ENCODE data around the gene SMIM11.

Gene SMIM11

DNA sequence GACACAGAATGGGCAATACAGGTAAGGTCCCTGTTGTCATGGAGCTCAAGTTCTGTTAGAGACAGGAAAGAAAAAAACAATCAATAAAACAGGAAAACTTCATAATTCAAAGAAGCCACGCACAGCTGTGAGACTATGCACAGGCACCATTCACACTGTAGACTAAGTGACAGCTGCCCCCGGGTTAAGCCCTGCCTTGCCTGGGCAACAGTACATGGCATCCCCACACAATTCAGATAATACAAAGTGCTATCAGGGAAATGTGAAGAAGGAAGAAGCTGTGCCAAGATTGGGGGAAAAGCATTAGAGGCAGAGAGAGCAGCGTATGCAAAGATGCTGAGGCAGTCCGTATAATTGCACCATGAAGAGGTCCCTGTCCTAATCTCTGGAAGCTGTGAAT is 20.5 kb upstream of the SMIM11 start:
- Histone ChIP-seq H3K4me3 (ENCODE audit: extremely low read depth, insufficient read depth, low read length, poor library complexity, severe bottlenecking) (no peak overlapping the region), H3K27ac (ENCODE audit: low read depth, low read length, severe bottlenecking) (no peak overlapping the region), H3K36me3 (ENCODE audit: control insufficient read depth, insufficient read depth, low read length) (no peaks in the 10 kb centered on the region), H3K9me3 (ENCODE audit: control insufficient read depth, low read length) (no peaks in the 10 kb centered on the region), H3K4me1 (ENCODE audit: control insufficient read depth, insufficient read depth, low read length, poor library complexity, severe bottlenecking) (no peaks in the 10 kb centered on the region)
- 93 to 95% methylated on average over 2 to 4 of the region's 4 CpGs for WGBS, 2 experiments (ENCODE audit: insufficient coverage in 2 of 2)

DNA sequence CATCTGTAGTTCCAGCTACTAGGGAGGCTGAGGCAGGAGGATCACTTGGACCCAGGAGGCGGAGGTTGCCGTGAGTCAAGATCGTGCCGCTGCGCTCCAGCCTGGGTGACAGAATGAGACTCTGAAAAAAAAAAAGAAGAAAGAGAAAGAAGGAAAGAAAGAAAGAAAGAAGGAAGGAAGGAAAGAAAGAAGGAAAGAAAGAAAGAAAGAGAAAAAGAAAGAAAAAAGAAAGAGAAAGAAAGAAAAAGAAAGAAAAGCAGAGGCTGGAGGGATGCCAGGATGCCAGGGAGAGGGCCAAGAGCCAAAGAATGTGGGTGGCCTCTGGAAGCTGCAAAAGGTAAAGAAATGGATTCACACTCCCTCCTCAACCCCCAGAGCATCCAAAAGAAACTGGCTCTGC is 19.7 kb upstream of the SMIM11 start:
- no peaks in the 10 kb centered on the region for H3K36me3 ChIP-seq (ENCODE audit: control insufficient read depth, insufficient read depth, low read length)
- H3K9me3 ChIP-seq (ENCODE audit: control insufficient read depth, low read length): no peaks in the 10 kb centered on the region
- no peak overlapping the region for H3K4me3 ChIP-seq (ENCODE audit: extremely low read depth, insufficient read depth, low read length, poor library complexity, severe bottlenecking)
- WGBS, 2 experiments (ENCODE audit: insufficient coverage in 2 of 2): 92 to 96% methylated on average over 5 of the region's 5 CpGs
- no peak overlapping the region for H3K27ac ChIP-seq (ENCODE audit: low read depth, low read length, severe bottlenecking)
- no peaks in the 10 kb centered on the region for H3K4me1 ChIP-seq (ENCODE audit: control insufficient read depth, insufficient read depth, low read length, poor library complexity, severe bottlenecking)

DNA sequence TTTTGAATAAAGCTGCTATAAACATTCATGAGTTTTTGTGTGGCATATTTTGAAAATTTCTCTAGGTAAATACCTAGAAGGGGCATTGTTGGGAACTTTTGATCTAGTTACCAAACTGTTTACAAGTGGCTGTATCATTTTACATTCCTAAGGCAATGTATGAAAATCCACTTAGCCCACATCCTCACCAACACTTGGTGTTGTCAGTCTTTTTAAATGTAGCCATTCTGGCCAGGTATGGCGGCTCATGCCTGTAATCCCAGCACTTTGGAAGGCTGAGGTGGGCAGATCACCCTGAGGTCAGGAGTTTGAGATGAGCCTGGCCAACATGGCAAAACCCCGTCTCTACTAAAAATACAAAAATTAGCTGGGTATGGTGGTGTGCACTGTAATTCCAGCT is 17.4 kb upstream of the SMIM11 start:
- no peaks in the 10 kb centered on the region for H3K4me1 ChIP-seq (ENCODE audit: control insufficient read depth, insufficient read depth, low read length, poor library complexity, severe bottlenecking)

DNA sequence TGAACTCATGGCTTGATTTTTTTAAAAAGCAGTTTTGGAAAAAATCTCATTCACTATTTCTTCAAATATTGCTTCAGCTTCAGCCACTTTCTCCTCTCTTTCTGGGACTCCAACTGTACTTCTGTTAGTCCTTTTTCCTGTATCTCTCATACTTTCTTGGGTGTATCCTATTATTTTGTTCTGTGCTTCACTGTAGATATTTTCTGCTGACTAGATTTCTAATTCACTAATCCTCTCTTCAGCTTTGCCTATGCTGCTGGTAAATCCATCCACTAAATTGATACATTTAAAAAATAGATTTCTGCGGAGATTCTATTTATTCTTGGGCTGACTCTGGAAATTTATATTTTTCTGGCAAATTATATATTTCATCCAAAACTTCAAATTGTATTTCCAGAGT is 16.4 kb upstream of the SMIM11 start:
- no CpG with 5 or more reads among the region's 1 CpG for WGBS, 2 experiments (ENCODE audit: insufficient coverage in 2 of 2)
- H3K4me1 ChIP-seq (ENCODE audit: control insufficient read depth, insufficient read depth, low read length, poor library complexity, severe bottlenecking): no peaks in the 10 kb centered on the region
- H3K36me3 ChIP-seq (ENCODE audit: control insufficient read depth, insufficient read depth, low read length): no peaks in the 10 kb centered on the region
- H3K27ac ChIP-seq (ENCODE audit: low read depth, low read length, severe bottlenecking): no peak overlapping the region
- no peaks in the 10 kb centered on the region for H3K9me3 ChIP-seq (ENCODE audit: control insufficient read depth, low read length)
- H3K4me3 ChIP-seq (ENCODE audit: extremely low read depth, insufficient read depth, low read length, poor library complexity, severe bottlenecking): no peak overlapping the region

More for the DNA sequence above, 17.4 kb upstream of the SMIM11 start:
- WGBS, 2 experiments (ENCODE audit: insufficient coverage in 2 of 2): 82 to 94% methylated on average over 2 of the region's 2 CpGs
- H3K36me3 ChIP-seq (ENCODE audit: control insufficient read depth, insufficient read depth, low read length): no peaks in the 10 kb centered on the region
- H3K9me3 ChIP-seq (ENCODE audit: control insufficient read depth, low read length): no peaks in the 10 kb centered on the region
- H3K4me3 ChIP-seq (ENCODE audit: extremely low read depth, insufficient read depth, low read length, poor library complexity, severe bottlenecking): no peak overlapping the region
- H3K27ac ChIP-seq (ENCODE audit: low read depth, low read length, severe bottlenecking): no peak overlapping the region

DNA sequence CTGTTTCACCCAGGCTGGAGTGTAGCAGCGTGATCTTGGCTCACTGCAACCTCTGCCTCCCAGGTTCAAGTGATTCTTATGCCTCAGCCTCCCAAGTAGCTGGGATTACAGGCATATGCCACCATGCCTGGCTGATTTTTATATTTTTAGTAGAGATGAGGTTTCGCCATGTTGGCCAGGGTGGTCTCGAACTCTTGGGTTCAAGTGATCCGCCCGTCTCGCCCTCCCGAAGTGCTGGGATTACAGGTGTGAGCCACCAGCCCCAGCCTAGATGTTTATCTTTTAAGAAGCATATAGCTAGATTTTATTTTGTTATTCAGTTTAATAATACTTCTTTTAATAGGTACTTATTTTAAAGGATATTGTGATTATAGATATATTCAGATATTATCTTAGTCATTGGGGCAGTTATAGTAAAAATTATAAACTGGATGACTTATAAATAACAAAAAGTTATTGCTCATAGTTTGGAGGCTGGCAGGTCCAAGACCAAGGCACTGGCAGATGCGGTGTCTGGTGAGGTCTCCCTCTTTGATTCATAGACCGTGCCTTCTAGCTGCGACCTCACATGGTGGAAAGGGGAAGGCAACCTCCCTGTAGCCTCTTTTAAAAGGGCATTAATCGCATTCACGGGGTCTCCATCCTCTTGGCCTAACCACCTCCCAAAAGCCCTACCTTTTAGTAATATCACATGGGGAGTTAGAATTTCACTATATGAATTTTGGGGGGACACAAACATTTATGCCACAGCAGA is 14.6 kb upstream of the SMIM11 start:
- Histone ChIP-seq H3K27ac (ENCODE audit: low read depth, low read length, severe bottlenecking) (no peak overlapping the region), H3K4me1 (ENCODE audit: control insufficient read depth, insufficient read depth, low read length, poor library complexity, severe bottlenecking) (no peaks in the 10 kb centered on the region), H3K4me3 (ENCODE audit: extremely low read depth, insufficient read depth, low read length, poor library complexity, severe bottlenecking) (no peak overlapping the region), H3K36me3 (ENCODE audit: control insufficient read depth, insufficient read depth, low read length) (no peaks in the 10 kb centered on the region), H3K9me3 (ENCODE audit: control insufficient read depth, low read length) (no peaks in the 10 kb centered on the region)
- 91 to 92% methylated on average over 2 to 6 of the region's 12 CpGs for WGBS, 2 experiments (ENCODE audit: insufficient coverage in 2 of 2)

DNA sequence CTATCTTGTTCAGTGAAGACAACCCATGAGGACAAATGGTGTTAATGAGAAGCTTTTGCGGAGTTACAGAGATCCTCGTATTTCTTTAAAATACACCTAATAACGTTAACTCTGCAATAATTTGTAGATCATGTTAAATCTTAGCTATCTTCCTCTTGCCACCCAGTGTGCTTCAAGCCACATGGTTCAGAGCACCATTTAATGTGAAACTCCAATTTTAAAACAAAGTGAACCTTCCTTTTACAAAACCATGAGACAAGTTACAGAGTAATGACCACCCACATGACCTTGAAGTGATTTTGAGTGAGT is 13.2 kb upstream of the SMIM11 start:
- no peaks in the 10 kb centered on the region for H3K9me3 ChIP-seq (ENCODE audit: control insufficient read depth, low read length)
- 88% methylated on average over 1 of the region's 3 CpGs; no CpG with 5 or more reads in 1 of the 2 experiments for WGBS, 2 experiments (ENCODE audit: insufficient coverage in 2 of 2)
- no peaks in the 10 kb centered on the region for H3K36me3 ChIP-seq (ENCODE audit: control insufficient read depth, insufficient read depth, low read length)
- H3K4me3 ChIP-seq (ENCODE audit: extremely low read depth, insufficient read depth, low read length, poor library complexity, severe bottlenecking): no peak overlapping the region
- H3K27ac ChIP-seq (ENCODE audit: low read depth, low read length, severe bottlenecking): no peak overlapping the region
- H3K4me1 ChIP-seq (ENCODE audit: control insufficient read depth, insufficient read depth, low read length, poor library complexity, severe bottlenecking): no peaks in the 10 kb centered on the region

DNA sequence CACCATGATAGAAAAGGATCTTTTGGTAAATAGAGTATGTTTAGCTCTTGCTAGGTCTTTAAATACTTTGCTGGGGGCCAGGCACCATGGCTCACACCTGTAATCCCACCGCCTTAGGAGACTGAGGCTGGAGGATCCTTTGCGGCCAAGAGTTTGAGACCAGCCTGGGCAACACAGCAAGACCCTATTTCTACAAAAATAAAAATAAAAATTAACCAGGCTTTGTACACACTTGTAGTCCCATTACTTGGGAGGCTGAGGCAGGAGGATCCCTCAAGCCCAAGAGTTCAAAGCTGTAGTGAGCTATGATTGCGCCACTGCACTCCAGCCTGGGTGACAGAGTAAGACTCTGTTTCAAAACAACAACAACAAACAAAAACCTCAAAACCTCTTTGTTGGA is 12.6 kb upstream of the SMIM11 start:
- Histone ChIP-seq H3K9me3 (ENCODE audit: control insufficient read depth, low read length) (no peaks in the 10 kb centered on the region), H3K4me3 (ENCODE audit: extremely low read depth, insufficient read depth, low read length, poor library complexity, severe bottlenecking) (no peak overlapping the region)
- WGBS, 2 experiments (ENCODE audit: insufficient coverage in 2 of 2): 86 to 90% methylated on average over 1 to 2 of the region's 3 CpGs

DNA sequence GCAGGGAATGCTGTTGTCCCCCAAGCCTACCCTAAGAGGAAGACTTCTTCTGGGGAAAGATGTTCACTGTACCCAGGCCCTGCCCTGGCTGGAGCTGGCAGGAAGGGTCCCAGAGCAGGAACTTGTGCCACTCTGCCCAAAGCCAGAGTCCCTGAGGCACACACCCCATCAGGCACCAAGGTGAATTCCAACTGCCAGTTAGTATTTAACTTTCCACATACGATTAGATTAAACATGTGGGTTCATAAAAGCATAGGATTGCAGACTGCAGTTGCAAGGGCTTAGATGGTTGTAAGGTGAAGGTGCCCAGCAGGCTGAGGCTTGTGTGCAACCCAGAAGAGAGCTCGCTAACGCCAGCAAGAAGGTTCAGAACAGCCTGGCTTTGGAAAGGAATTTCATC is 11.6 kb upstream of the SMIM11 start, which contains the start of gene KCNE2:
Gene KCNE2, plus strand, starts transcription at position 274 of the 400 bp plus-strand sequence. CDS start 6,473 bp downstream, outside the sequence.
- no peaks in the 10 kb centered on the region for H3K36me3 ChIP-seq (ENCODE audit: control insufficient read depth, insufficient read depth, low read length)
- H3K4me3 ChIP-seq (ENCODE audit: extremely low read depth, insufficient read depth, low read length, poor library complexity, severe bottlenecking): no peak within 1 kb of the TSS
- WGBS, 2 experiments (ENCODE audit: insufficient coverage in 2 of 2): 82% methylated on average over 2 of the region's 3 CpGs; no CpG with 5 or more reads in 1 of the 2 experiments
- H3K9me3 ChIP-seq (ENCODE audit: control insufficient read depth, low read length): no peaks in the 10 kb centered on the region
- no peak within 1 kb of the TSS for H3K27ac ChIP-seq (ENCODE audit: low read depth, low read length, severe bottlenecking)
- H3K4me1 ChIP-seq (ENCODE audit: control insufficient read depth, insufficient read depth, low read length, poor library complexity, severe bottlenecking): no peaks in the 10 kb centered on the region

More for the DNA sequence above, 12.6 kb upstream of the SMIM11 start:
- H3K36me3 ChIP-seq (ENCODE audit: control insufficient read depth, insufficient read depth, low read length): no peaks in the 10 kb centered on the region
- no peak overlapping the region for H3K27ac ChIP-seq (ENCODE audit: low read depth, low read length, severe bottlenecking)
- no peaks in the 10 kb centered on the region for H3K4me1 ChIP-seq (ENCODE audit: control insufficient read depth, insufficient read depth, low read length, poor library complexity, severe bottlenecking)

DNA sequence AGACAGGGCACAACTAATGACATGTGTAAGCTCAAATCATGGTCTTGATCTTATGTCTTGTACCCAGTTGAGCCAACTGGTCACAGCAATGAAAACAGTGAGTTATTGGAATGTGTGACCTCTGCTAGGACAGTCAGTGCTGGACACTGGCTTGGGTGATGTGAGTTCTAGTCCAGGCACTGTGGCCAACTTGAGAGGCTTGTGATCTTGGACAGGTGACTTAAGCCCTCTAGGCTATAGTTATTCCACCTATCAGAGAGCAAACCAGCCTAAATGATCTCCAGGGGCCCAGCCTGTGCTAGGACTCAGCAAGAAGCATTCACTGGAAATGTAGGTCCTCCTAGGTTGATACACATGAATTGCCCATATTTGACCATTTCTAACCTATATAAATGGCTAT is 10.4 kb upstream of the SMIM11 start:
- H3K36me3 ChIP-seq (ENCODE audit: control insufficient read depth, insufficient read depth, low read length): no peaks in the 10 kb centered on the region
- H3K9me3 ChIP-seq (ENCODE audit: control insufficient read depth, low read length): no peaks in the 10 kb centered on the region
- H3K27ac ChIP-seq (ENCODE audit: low read depth, low read length, severe bottlenecking): no peak overlapping the region

DNA sequence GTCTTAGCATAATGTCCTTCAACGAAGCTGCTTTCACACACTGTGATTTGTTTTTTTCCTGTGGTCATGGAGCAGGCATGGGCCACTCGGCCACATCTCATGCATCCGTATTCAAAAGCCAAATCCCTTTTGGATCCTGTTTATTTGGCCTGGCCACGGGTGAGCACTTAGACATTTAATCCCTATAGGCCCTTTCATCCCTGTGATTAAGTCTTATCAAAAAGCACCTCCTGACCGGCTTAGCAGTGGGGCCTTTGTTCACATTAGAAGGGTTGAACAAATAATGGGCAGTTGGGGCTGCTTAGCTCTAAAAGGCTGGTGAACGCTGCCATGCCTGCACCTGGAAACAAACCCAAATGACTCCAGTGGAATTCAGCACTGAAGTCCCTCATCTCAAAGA is 9.5 kb upstream of the SMIM11 start:
- no peak overlapping the region for H3K27ac ChIP-seq (ENCODE audit: low read depth, low read length, severe bottlenecking)
- 88 to 90% methylated on average over 4 to 6 of the region's 6 CpGs for WGBS, 2 experiments (ENCODE audit: insufficient coverage in 2 of 2)

More for the DNA sequence above, 10.4 kb upstream of the SMIM11 start:
- H3K4me1 ChIP-seq (ENCODE audit: control insufficient read depth, insufficient read depth, low read length, poor library complexity, severe bottlenecking): no peaks in the 10 kb centered on the region
- H3K4me3 ChIP-seq (ENCODE audit: extremely low read depth, insufficient read depth, low read length, poor library complexity, severe bottlenecking): no peak overlapping the region

DNA sequence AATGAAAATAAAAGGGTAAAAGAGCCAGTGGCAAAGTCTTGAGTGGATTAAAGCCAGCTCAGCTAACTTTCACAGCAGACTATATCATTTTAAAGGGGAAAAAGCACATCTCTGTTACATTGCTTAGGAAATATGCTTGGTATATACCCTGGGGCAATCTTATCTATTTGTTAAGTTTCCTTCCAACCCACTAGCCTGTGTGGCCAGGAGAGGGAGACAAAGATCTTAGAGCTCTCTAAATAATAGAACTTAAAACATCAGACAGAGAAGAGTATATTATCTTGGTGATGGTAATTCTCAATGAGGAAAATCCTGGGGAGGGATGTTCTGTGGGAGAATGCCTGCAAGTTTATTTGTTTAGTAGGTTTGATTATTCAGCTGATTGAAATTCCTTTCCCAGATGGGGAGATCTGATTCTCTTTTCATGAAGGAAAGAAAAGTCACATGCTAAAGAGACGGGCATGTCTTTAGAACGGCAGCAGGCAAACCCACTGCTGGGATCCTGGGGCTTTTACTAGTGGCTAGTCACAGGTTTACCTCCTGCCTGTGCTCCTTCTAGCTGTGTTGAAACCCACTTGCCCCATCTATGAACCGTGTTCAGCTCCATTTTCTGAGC is 7.9 kb upstream of the SMIM11 start:
- no peaks in the 10 kb centered on the region for H3K36me3 ChIP-seq (ENCODE audit: control insufficient read depth, insufficient read depth, low read length)
- WGBS, 2 experiments (ENCODE audit: insufficient coverage in 2 of 2): 77 to 84% methylated on average over 3 of the region's 3 CpGs
- H3K9me3 ChIP-seq (ENCODE audit: control insufficient read depth, low read length): no peaks in the 10 kb centered on the region
- no peak overlapping the region for H3K27ac ChIP-seq (ENCODE audit: low read depth, low read length, severe bottlenecking)
- no peaks in the 10 kb centered on the region for H3K4me1 ChIP-seq (ENCODE audit: control insufficient read depth, insufficient read depth, low read length, poor library complexity, severe bottlenecking)
- no peak overlapping the region for H3K4me3 ChIP-seq (ENCODE audit: extremely low read depth, insufficient read depth, low read length, poor library complexity, severe bottlenecking)

More for the DNA sequence above, 9.5 kb upstream of the SMIM11 start:
- Histone ChIP-seq H3K4me3 (ENCODE audit: extremely low read depth, insufficient read depth, low read length, poor library complexity, severe bottlenecking) (no peak overlapping the region), H3K36me3 (ENCODE audit: control insufficient read depth, insufficient read depth, low read length) (no peaks in the 10 kb centered on the region), H3K9me3 (ENCODE audit: control insufficient read depth, low read length) (no peaks in the 10 kb centered on the region), H3K4me1 (ENCODE audit: control insufficient read depth, insufficient read depth, low read length, poor library complexity, severe bottlenecking) (no peaks in the 10 kb centered on the region)

All from mesodermal cell (in vitro differentiated cells).